Stromal cell of bone marrow (primary cell): ENCODE results near the gene RDH11.
A peak's percentile ranks its signal among the peaks of the same experiment; 100 is the strongest.
"Not testable (repeated sequence)": the region's sequence is repeated elsewhere in the genome, so short reads cannot be mapped to it uniquely, and the experiment has no call there.

ENCODE experiments used
- DNase-seq: peaks from one replicate; pipeline ENCODE4 v3.0.0-alpha.2; 2012; ENCODE audit warnings: low read depth

The RDH11 gene, protein sequence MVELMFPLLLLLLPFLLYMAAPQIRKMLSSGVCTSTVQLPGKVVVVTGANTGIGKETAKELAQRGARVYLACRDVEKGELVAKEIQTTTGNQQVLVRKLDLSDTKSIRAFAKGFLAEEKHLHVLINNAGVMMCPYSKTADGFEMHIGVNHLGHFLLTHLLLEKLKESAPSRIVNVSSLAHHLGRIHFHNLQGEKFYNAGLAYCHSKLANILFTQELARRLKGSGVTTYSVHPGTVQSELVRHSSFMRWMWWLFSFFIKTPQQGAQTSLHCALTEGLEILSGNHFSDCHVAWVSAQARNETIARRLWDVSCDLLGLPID

DNA sequence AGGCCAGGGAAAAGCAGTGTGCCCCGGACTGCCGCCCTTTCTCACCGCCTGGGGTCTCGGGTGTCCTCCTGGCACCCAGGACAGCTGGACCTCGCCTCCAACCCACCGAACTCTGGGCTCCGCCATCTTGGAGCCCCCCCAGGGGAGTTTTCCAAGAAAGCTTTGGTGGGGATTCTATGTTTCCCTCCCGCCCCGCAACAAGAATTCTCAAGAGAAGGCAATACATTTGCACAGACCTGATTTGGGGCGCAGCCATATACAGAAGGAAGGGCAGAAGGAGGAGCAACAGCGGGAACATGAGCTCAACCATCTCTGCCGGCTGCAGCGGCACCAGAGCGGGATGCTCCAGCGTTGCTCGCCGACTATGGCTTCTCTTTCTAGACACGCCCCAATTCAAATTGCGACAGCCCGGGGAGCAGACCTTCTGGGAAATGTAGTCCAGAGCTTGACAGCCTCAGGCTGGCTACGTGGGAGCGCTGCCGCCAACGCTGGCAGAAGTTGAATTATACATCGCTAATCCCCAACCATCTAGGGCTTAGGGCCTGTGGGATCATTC, at the start of gene RDH11:
RDH11 (minus strand) TSS at position 371 of the 556 bp plus-strand sequence; CDS start at position 310, 61 bp downstream.
- DNase-seq = peak; percentile 90

DNA sequence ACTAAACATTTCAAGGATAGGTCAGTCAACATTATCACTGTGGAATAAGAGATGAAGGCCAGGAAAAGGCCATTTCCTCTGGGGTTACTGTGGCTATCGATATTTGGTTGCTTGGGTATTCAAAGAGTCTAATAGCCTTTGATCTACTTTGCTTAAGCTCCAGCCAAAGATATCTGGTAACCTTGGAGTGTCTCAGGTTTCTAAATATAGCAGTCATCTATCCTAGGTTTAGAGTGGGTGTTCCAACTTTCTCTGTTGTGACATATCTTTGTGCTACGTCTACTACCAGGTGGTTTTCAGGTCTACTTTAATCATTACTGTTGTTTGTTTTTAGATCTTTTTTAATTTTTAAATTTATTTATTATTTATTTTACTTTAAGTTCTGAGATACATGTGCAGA, 48.5 kb upstream of the RDH11 start:
- no peak for DNase-seq

DNA sequence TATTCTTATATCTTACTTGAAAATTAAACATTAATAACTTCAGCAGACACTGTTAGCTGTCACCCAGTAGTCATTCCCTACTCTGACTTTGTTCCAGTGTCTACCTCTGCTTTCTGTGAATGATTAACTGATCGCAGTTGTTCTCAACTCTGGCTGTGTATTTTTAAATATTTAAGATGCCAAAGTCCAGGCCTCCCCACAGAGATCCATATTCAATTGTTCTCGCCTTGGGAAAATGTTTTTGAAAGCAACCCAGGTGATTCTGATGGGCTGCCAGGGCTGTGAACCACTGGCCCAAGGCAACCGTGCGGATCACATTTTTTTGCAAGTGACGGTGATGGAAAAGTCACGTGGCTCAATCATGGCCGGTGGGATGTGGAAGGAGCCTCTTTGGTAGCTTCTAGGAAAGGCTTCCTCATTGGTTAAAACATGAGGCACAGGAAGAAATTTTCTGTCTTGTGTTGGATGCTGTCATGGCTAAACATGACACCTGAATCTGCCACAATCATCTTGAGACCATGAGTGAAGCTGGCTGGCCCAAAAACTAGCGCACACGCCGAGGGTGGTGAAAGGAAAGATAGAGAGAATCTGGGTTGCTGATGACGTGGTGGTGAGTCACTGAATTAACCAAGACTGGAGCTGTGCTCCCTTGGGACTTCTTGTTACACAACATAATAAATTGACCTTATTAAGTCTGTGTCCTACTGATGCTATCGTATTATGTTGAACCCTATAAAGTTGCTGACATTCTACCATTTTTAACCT, 43.4 kb upstream of the RDH11 start:
- DNase-seq = peak; percentile 95

DNA sequence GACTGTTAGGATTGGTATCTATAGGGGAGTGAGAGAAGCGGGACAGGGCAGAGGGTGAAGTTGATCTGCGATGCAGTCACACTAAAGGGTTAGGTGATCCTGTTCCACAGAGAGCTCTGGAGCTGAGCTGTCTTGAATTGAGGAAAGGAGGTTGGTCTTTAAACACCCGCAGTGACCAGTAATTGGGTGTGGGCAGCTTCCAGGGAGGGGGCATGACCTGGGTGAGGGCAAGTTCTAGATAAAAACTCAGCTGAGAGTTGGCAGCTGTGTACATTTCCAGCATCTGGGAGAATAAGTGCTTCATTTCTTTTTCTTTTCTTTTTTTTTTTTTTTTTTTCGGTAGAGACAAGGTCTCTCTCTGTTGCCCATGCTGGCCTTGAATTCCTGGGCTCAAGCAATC, 41.2 kb upstream of the RDH11 start:
- no peak for DNase-seq

DNA sequence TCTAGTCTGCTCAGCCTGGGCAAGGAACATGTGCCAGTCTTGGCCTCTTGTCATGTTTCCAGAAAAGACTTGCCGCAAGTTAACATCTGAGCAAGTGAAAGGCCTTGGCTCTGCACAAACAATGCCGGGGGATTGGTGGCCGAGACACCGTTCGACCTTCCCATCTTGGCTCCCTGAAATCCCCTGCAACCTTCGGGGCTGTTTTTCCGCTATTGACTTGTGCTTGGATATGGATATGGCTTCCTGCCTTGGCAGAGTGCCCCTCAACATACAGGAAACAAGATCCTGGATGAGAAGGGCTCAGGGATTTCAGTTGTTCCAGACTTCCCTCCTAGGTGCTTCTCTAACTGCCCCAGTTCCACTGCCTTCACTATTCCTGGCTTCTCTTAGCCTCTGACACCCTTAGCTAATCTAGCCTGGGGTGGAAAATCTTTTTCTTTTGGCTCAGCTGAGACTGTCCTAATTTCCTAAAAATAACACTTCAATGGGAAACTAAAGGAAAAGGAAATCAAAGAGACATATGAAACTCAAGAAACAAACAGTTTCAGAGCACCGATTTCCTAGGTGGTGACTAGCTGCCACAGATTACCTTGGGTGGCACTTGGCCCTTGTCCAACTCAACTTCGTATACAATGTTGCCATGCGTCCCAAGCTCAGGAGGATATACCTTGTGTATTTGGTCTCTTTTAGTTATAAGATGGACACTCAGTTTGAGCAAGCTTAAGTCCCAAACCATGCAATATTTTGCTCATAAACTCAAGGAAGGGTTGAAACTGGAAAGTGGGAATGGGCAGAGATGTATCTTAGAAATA, 40.0 kb upstream of the RDH11 start:
- no peak for DNase-seq

DNA sequence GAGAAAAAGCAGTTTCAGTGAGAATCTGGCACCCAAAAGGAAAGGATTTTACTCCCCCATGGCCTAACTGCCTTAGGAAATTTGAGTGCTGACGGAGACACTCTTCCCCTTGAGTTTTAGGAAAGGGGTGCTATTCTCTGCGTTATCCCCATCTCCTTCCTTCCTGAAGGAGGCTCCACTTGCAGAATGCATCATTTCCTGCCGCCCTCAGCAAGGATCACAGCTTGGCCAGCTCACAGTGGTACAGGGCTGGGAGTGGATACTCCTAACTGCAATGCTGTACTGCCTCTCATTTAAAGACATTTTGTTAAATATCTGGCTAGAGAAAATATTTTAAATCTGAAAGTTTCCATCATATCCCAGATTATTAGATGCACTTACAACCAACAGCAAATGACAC, 39.1 kb upstream of the RDH11 start:
- DNase-seq = no peak

DNA sequence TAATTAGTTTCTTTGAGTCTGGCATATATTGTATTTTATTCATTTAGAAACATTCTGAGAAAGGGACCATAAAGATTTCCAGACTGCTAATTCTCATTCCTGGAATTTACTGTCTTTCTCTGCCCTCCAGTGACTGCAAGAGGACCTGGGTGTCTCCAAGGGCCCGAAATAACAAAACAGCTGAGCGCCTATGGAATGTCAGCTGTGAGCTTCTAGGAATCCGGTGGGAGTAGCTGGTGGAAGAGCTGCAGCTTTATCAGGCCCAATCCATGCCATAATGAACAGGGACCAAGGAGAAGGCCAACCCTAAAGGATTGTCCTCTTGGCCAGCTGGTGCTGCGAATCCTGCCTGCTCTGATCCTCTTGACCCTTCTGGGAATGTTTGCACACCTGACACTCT, 38.1 kb upstream of the RDH11 start:
- DNase-seq = no peak

DNA sequence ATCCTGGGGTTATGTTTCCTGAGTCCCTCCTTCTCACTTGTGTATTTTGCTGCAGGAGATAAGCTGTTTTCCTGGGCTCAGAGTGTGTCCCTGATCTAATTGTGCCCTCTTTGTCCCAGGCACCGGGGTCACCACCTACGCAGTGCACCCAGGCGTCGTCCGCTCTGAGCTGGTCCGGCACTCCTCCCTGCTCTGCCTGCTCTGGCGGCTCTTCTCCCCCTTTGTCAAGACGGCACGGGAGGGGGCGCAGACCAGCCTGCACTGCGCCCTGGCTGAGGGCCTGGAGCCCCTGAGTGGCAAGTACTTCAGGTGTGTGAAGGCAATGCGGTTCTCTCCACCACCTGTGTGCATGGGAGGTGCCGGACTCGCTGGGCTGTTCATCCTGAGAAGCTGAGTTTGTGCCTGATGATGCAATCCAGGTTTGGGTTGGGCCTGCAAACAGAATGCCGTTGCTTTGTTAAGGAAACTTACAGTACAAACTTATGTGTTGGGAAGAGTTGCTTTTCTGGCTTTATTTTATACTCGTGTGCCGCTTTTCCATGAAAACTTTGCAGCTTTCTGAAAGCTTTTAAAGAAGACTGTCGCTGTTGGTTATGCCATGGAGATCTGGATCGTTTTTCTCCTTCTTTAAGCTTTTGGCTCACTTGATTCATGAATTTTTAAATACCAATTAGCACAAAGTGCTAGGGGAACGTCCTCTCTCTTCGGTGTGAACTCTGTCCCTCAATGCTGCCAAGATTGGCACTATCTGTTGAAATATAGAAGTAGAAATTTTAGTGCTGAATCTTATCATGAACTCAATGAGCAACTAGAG, 33.7 kb upstream of the RDH11 start:
- DNase-seq = no peak

DNA sequence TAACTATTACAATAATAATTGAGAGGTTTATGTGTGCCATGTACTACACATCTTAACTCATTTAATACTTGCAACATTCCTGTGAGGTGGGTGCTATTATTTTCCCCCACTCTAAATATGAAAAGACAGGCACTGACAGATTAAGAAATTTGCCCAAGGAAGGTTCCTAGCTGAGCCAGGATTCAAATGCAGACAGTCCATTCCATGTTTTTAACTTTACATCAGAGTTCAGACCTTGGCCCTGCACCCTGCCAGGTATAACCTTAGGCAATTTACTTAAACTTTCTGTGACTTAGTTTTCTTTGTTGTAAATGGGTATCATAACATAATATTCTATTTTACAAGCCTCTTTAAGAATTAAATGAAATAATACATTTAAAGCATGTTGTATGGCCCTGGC, 32.7 kb upstream of the RDH11 start:
- no peak for DNase-seq

DNA sequence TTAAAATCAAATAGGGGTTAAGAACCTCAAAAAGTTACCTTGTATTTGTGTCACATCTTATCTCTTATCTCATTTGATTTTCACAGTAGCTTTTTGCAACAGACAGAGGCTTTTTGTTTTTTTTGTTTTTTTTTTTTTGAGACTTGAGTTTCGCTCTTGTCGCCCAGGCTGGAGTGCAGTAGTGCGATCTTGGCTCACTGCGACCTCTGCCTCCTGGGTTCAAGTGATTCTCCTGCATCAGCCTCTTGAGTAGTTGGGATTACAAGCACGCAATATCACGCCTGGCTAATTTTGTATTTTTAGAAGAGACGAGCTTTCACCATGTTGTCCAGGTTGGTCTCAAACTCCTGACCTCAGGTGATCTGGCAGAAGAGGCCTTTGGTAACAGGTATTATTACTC, 31.8 kb upstream of the RDH11 start:
- no peak for DNase-seq

DNA sequence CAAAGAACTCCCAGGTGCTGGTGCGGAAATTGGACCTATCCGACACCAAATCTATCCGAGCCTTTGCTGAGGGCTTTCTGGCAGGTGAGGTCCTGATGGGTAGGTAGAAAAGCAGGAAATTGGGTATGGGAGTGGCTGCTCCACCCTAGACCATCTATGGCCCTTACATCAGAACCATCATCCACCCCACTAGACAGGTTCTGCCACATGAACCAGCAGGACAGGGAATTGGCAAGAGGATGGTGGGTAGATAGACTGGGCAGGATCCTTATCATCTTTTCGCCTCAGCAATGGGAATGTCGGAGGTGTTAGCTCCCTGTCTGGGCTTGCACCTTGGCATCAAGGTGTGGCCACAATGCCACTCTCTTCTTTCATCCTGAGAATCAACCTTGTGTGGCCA, 29.6 kb upstream of the RDH11 start:
- DNase-seq = no peak

DNA sequence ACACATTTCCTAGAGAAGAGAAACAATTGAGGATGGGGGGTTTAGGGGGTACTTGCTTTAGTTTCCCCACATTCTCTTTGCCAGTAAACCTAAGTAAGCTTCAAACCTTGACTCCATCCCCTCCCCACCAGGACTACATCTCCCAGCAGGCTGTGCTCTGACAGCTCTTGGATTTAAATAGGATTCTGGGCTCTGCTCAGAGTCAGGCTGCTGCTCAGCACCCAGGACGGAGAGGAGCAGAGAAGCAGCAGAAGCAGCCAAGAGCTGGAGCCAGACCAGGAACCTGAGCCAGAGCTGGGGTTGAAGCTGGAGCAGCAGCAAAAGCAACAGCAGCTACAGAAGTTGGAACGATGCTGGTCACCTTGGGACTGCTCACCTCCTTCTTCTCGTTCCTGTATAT, 26.7 kb upstream of the RDH11 start:
- DNase-seq = peak; percentile 33

DNA sequence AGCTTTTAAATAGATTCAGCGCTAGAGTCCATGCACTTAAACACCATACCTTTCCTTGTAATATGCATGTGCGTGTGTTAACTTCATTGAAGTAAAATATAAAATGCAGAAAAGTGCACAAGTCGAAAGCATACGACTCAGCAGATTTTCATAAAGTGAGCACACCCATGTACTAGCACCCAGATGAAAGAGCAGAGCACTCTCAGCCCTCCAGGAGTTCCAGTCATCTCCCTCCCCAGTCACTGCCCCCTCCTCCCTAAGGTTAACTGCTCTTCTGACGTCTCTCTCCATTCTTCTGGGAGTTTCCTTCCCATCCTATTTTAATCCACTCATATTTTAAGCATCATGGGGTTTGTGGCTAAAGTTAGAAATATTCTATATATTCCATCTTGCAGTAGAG, 26.3 kb upstream of the RDH11 start:
- no peak for DNase-seq

DNA sequence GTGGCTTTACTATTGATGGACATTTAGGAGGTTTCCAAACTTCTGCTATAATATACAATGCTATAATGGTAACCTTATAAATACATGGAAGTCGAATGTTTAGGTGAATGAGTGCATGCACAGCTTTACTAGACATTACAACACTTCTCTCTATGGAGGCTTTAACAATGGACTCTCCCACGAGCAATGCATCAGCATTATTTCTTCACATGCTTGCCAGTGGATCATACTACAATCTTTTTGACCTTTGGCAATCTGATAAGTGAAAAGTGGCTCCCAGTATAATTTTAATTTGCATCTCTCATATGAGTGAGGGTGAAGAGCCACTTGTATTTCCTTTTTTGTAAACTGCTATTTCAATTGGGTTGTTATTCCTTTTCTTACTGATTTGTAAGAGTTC, 24.3 kb upstream of the RDH11 start:
- no peak for DNase-seq

DNA sequence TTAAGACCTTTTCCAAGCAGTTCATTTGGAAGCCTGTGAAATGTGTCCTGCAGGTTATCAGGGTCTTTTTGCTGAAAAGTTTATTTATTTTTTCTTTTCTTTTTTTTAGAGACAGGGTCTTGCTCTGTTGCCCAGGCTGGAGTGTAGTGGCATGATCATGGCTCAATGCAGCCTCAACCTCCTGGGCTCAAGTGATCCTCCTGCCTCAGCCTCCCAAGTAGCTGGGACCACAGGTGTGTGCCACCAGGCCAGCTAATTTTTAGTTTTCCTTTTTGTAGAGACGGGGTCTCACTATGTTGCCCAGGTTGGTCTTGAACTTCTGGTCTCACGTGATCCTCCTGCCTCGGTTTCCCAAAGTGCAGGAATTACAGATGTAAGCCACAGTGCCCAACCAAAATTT, 23.8 kb upstream of the RDH11 start:
- not testable (repeated sequence) for DNase-seq

DNA sequence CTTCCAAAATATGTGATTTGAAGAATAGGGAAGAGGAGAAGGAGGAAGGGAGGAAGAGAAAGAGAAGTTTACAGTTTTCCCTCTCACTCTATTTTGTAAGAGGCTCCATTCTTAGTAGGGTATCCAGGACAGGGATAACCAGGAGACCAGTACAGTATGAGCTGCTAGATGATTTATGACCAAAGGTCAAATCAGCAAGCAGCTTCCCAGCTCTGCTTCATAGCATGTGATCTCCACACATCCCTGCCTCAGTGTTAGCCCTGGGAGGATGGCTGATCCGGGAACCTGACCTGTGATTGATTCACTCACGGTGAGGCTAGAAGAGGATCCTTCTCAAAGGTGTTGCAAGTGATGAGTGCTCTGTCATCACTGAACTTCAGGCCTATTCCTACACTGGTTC, 22.7 kb upstream of the RDH11 start:
- DNase-seq = no peak

DNA sequence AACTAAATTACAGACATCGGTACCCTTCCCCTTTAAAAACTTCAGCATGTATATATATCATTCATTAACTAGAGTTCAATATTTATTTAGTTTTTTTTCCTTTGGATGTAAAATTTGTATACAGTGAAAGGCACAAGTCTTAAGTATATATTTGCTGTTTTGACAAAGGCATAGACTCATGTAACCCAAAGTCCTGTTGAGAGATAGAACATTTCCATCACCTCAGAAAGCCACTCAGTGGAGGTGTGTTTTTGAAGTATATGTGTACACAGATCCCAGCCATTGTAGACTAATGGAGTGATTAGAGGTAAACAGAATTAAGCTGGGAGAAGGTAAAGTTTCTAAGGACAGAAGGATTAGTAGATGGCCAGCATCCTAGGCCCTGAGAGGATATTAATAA, 21.5 kb upstream of the RDH11 start:
- no peak for DNase-seq

DNA sequence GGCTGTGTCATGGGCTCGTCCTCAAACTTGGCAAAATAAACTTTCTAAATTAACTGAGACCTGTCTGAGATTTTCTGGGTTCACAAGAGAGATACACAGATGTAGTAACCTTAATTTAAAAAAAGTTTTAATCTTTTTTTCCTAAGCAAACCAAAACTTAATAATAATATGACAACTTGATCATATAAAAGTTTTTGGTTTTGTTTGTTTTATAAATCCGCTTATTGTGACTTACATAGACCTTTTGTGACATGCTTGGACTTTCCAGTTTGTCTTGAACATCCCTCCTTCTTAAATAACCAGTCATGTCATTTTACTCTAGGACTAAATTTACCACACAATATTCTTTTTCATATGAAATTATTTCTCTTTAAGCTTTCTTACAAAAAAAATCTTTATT, 14.6 kb upstream of the RDH11 start:
- no peak for DNase-seq

DNA sequence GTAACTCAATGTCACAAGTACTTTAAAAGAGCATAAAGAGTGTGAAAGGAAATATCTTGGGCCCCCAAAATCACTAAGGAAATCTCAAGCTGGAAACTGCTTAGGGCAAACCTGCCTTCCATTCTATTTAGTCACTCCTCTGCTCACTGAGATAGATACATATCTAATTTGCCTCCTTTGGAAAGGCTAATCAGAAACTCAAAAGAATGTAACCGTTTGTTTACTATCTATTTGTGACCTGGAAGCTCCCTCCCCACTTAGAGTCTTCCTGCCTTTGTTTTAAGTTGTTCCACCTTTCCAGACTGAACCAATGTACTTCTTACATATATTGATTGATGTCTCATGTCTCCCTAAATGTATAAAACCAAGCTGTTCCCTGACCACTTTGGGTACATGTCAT, 14.2 kb upstream of the RDH11 start:
- not testable (repeated sequence) for DNase-seq

DNA sequence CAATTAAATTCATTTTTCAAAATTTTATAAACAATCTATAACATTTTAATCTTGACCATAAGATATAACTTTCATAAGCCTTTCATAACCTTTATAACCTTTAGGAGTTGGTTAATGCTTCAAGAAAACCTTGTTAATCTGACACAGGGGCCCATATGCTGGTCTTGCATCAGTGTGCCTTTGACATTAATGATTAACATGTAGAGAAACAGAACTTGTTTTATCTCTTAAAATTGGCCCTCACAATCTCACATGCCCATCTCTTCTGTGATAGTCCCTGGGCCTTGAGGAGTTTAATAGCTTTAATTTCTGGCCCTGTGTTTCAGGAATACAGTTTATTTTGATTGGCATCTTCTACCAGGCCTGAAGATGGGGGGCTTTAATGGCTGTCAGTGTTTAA, 13.8 kb upstream of the RDH11 start:
- DNase-seq = not testable (repeated sequence)

DNA sequence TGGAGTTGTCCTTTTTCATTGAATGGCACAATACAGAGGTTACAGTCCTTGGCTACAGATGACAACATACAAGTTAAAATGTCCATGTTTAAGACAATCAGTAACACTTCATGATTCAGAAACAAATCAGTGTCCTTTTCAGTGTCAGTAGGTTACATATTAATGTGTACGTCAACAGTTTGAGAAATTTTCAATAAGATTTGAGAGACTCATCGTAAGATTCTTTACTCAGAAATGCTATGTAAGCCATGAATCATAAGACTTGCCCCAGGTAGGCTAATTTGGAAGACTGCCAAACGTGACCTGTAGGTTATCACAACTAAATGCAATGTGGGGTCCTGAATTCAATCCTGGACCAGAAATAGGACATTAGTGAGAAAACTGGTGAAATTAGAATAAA, 9.6 kb upstream of the RDH11 start:
- DNase-seq = no peak
